Calu3 (cell line): ENCODE measurements around the gene SH2D5. TPM values are rescaled to one million over a fixed set of nuclear protein-coding genes. Genes with fewer than 3 reads are reported as not detected.

Experiments used
- BruUV-seq: library from RNA; stranded (reverse); fragments of 400-500 nt; replicated peaks from 2 replicates; lab custom pipeline; 2021; lab: Mats Ljungman, UMichigan
- CTCF ChIA-PET: fragments of 300-600 bp; sonication (Branson Sonifier 250); formaldehyde crosslinking; loops from one replicate; lab custom pipeline; 2022; ENCODE audit warnings: antibody characterized with exemption; lab: Charles Lee
- DNase-seq: peaks from one replicate; pipeline ENCODE4 v3.0.0; 2022
- H3K27ac Mint-ChIP-seq: one replicate; pipeline ENCODE4 v1.8.0; 2022; ENCODE audit warnings: mixed read lengths; ENCODE audit not compliant: unreplicated experiment
- H3K27me3 Mint-ChIP-seq: one replicate; pipeline ENCODE4 v1.8.0; 2022; ENCODE audit warnings: mixed read lengths; ENCODE audit not compliant: unreplicated experiment
- H3K36me3 Mint-ChIP-seq: one replicate; pipeline ENCODE4 v1.8.0; 2022; ENCODE audit warnings: mild to moderate bottlenecking, moderate library complexity, mixed read lengths; ENCODE audit not compliant: insufficient read depth, unreplicated experiment
- H3K4me1 Mint-ChIP-seq: one replicate; pipeline ENCODE4 v1.8.0; 2022; ENCODE audit warnings: mild to moderate bottlenecking, low read depth, mixed read lengths; ENCODE audit not compliant: unreplicated experiment
- H3K4me3 Mint-ChIP-seq: one replicate; pipeline ENCODE4 v1.8.0; 2022; ENCODE audit warnings: mild to moderate bottlenecking, low read depth, moderate library complexity, mixed read lengths; ENCODE audit not compliant: unreplicated experiment
- H3K9me3 Mint-ChIP-seq: one replicate; pipeline ENCODE4 v1.8.0; 2022; ENCODE audit warnings: low read depth, mixed read lengths; ENCODE audit not compliant: unreplicated experiment
- intact Hi-C: fragments of 100-400 bp; cut with micrococcal nuclease; formaldehyde crosslinking; loops from one replicate; pipeline ENCODE4 v1.10.0; 2022; ENCODE audit not compliant: unreplicated experiment
- total RNA-seq: library from RNA; stranded (reverse); gene quantifications from 2 replicates; pipeline ENCODE4 v1.2.3, GENCODE V29; 2022
- TF ChIP-seq, protein P1 (sequence below): fragments of 200-600 bp; IDR thresholded peaks from one replicate; pipeline ENCODE4 v1.8.0; 2022; ENCODE audit warnings: antibody characterized with exemption; ENCODE audit not compliant: unreplicated experiment

Gene SH2D5
- total RNA-seq, 1 experiment from 2014 or later: 2.7 TPM

DNA sequence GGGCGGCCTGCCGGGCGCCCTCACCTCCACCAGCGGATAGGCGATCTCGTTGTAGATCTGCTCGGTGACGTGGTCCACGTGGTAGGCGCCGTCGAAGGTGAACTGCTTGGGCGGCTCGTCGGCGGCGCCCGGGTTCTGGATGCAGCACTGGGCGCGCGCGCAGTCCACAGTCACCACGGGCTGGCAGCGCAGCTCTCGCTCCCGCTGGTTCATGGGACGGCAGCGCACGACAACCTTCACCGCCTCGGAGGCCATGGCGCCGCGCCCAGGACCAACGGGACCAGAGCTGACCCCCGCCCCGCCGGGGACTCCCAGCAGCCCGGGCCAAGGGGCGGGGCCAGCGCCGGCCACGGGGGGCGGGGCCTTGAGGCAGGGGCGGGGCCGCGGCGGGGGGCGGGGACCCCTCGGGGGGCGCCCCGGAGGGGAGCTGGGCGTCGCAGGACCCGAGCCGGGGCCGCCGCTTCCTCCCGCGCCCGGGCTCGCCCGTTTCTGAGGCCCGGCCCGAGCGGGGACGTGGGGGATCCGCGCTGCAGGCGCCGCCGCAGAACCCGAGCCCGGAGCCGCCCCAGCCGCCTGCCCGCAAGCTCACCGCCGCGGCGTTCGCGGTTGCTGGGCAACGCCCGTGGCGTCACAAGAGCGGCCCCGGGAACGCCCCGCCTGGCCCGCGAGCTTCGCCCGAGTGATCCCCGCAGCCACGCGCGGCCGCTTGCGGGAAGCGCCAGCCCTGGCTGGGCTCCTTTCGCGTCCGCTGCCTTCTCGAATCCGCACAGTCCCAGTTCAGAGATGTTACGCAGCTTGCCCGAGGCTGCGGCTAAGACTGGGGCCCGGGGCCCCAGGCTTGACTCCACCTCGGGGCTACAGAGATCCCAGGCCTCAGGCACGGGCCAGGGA lies 14.8 kb downstream of the SH2D5 start, which contains the start of gene KIF17:
TSS of gene KIF17 (minus strand) at position 556 of the 891 bp plus-strand sequence. CDS start at position 255, 301 bp downstream.
- peaks cover 10% of the 10 kb centered on the region for H3K4me1 Mint-ChIP-seq
- no peaks in the 10 kb centered on the region for H3K9me3 Mint-ChIP-seq
- H3K4me3 Mint-ChIP-seq: peak within 1 kb of the TSS; percentile 64
- no TSS peak for BruUV-seq
- intact Hi-C loops: no loop called here
- peak; percentile 72 for DNase-seq
- H3K27ac Mint-ChIP-seq: no peak within 1 kb of the TSS
- peaks cover 17% of the 10 kb centered on the region for H3K36me3 Mint-ChIP-seq
- H3K27me3 Mint-ChIP-seq: peaks cover 25% of the 10 kb centered on the region
- CTCF ChIA-PET: interaction anchor here (0.6 to 1.0 kb wide), 3 partner anchors 14 to 474 kb away, joined by 3 to 4 read pairs (median 3); partner anchors contain the start of gene SH2D5
- TF ChIP-seq, protein P1, sequence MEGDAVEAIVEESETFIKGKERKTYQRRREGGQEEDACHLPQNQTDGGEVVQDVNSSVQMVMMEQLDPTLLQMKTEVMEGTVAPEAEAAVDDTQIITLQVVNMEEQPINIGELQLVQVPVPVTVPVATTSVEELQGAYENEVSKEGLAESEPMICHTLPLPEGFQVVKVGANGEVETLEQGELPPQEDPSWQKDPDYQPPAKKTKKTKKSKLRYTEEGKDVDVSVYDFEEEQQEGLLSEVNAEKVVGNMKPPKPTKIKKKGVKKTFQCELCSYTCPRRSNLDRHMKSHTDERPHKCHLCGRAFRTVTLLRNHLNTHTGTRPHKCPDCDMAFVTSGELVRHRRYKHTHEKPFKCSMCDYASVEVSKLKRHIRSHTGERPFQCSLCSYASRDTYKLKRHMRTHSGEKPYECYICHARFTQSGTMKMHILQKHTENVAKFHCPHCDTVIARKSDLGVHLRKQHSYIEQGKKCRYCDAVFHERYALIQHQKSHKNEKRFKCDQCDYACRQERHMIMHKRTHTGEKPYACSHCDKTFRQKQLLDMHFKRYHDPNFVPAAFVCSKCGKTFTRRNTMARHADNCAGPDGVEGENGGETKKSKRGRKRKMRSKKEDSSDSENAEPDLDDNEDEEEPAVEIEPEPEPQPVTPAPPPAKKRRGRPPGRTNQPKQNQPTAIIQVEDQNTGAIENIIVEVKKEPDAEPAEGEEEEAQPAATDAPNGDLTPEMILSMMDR: no peak

DNA sequence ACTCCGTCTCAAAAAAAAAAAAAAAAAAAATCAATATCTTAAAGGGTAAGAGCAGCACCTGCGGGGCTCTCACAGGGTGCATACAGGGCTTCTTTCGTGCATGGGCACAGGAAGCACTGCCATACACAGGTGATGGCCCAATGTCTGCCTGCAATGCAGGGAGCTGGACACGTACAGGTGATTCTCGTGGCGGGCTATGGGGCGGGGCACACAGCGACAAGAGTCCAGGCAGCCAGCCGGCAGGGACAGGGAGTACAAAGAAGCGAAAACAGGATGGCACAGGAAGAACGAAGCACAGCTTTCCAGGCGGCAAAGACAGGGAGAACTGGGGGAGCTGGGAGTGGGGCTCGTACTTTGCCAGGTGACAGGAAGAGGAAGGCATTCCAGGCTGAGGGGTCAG lies 16.3 kb downstream of the SH2D5 start:
- Mint-ChIP-seq H3K27ac (peak overlapping the region; percentile 67), H3K9me3 (no peaks in the 10 kb centered on the region), H3K4me3 (peak overlapping the region; percentile 64), H3K4me1 (peaks cover 10% of the 10 kb centered on the region), H3K27me3 (peaks cover 25% of the 10 kb centered on the region), H3K36me3 (peaks cover 17% of the 10 kb centered on the region)
- DNase-seq: no peak
- BruUV-seq: no TSS peak
- intact Hi-C loops: no loop called here
- CTCF ChIA-PET: no interaction called here
- TF ChIP-seq, protein P1: no peak

DNA sequence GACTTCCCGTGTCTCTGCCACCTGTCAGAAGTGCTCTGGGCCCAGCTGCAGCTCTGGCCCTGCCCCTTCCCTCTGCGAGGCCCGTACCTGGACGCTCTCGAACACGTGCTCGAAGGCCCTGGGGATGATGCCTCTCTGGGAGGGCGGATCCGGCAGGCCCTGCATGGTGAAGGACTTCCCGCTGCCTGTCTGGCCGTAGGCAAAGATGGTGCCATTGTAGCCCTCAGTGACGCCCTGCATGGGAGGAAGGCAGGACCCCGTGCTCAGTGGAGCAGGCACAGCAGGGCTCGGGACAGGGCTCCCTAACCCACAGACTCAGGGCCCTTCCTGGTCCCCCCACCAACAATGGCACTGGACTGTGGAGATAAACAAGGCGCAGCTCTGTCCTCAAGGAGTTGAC lies 17.1 kb downstream of the SH2D5 start:
- Mint-ChIP-seq H3K27ac (no peak overlapping the region), H3K36me3 (peaks cover 17% of the 10 kb centered on the region), H3K27me3 (peaks cover 25% of the 10 kb centered on the region), H3K9me3 (no peaks in the 10 kb centered on the region), H3K4me1 (peaks cover 10% of the 10 kb centered on the region), H3K4me3 (no peak overlapping the region)
- no peak for DNase-seq
- intact Hi-C loops: no loop called here
- BruUV-seq: no TSS peak
- CTCF ChIA-PET: no interaction called here
- TF ChIP-seq, protein P1: no peak

DNA sequence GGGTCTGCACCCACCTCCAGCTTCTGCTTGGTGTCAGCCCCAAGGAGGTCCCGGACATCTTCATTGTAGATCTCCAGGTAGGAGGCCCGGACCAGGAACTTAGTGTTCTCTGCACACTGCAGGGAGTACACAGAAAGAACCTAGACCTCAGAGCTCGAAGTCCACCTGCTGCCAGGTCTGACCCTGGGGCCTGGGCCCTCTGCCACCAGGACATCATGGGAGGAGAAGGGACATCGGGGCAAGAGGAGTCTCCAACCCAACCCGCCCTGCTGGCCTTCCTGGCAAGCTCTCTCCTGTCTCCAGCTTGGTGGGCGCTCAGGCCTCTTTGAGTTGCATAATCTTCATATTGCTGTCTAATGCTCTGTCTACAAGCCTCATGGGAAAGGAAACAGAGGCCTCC lies 19.1 kb downstream of the SH2D5 start:
- H3K27me3 Mint-ChIP-seq: peaks cover 15% of the 10 kb centered on the region
- BruUV-seq: no TSS peak
- peaks cover 10% of the 10 kb centered on the region for H3K4me1 Mint-ChIP-seq
- H3K27ac Mint-ChIP-seq: no peak overlapping the region
- no peak overlapping the region for H3K4me3 Mint-ChIP-seq
- intact Hi-C loops: no loop called here
- CTCF ChIA-PET: no interaction called here
- peaks cover 11% of the 10 kb centered on the region for H3K36me3 Mint-ChIP-seq
- DNase-seq: no peak
- H3K9me3 Mint-ChIP-seq: no peaks in the 10 kb centered on the region
- TF ChIP-seq, protein P1: no peak
